NT2/D1 (cell line): ENCODE data around the gene RAB41.

Experiments used
- SUZ12 ChIP-seq: IDR thresholded peaks from 2 replicates; pipeline ENCODE4 v1.6.1; 2011; ENCODE audit not compliant: insufficient read length, insufficient read depth; ENCODE audit errors: extremely low read depth
- ZNF274 ChIP-seq: IDR thresholded peaks from 2 replicates; pipeline ENCODE4 v1.6.1; 2011; ENCODE audit warnings: mild to moderate bottlenecking, low read depth, low read length

DNA sequence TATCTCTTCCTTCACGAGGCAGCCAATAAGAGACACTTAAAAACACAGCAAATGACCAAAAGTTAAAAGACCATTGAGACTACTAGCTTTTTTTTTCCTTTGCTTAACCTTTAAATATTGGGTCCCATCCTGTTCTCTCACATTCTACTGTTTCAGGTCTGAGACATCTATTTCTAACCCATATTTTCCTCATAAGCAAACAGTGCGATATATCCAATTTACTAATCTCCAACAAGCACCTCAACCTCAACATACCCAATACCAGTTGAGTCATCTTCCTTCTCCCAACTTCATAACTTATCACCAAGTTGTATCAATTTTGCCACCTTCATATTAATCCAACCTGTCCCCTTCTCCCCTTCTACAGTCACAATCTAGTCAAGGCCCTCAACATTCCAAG, 40.5 kb upstream of the RAB41 start:
- TF ChIP-seq ZNF274 (no peak), SUZ12 (no peak)
